NCI-H2029 (cell line): ENCODE results near the gene RAB3C.
"Not testable (repeated sequence)": the region's sequence is repeated elsewhere in the genome, so short reads cannot be mapped to it uniquely, and the experiment has no call there.

Source experiments
- DNase-seq: peaks from one replicate; lab custom pipeline; 2025; lab: John Stamatoyannopoulos, UW

Gene RAB3C

DNA sequence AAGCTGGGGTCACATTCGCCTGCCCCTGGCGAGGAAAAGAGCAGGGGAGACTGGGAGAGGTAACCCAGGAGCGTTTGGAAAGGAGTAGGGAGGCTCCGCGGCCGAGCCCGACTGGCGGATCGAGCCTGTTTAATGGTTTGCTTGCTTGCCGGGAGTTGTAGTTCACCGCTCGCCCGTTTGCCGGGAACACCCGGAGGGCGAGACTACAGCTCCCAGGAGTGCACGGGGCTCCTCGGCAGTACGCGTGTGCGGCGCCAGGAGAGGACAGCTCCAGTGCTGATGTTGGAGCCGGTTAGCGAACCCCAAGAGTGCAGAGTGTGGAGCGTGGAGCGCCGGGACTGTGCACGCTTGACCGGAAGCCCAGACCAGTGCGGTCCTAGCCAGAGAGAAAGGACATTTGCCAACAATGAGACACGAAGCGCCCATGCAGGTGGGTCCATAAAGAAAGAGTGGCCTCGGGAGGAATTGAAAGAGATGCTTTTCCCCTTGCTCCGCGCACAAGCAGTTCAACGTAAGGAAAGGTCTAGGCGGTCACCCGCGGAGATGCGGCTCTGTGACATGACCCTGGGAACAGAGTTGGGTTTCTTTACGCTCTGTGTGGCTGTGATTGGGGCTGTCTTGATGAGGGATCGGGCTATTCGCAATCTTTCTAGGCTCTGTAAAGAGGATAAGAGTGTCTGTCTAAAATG is at the start of gene RAB3C:
TSS of gene RAB3C (plus strand) at position 273 of the 689 bp plus-strand sequence. CDS start at position 407, 134 bp downstream.
- peak; percentile 77 for DNase-seq

- not testable (repeated sequence) for DNase-seq
Observed at GRCh38 chr5:58541935-58542334, 40.9 kb upstream of the RAB3C start.

DNA sequence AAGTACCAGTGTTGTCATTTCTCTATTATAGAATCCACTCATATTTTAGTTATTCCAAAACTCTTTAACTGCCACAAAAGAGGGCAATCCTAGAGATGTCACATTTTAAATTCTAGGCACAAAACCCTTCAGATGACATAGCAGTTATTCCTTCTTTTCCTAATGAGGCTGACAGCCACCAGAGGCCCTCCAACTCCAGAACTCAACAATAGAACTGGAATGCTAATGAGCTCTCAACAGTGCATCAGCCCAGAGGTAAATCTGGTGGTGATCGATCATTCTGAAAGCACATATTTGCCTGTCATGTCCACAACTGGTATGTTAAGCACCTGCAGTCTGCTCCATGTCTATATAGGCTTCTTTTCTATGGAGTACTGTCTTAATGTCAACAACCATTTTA is 40.2 kb upstream of the RAB3C start:
- no peak for DNase-seq

DNA sequence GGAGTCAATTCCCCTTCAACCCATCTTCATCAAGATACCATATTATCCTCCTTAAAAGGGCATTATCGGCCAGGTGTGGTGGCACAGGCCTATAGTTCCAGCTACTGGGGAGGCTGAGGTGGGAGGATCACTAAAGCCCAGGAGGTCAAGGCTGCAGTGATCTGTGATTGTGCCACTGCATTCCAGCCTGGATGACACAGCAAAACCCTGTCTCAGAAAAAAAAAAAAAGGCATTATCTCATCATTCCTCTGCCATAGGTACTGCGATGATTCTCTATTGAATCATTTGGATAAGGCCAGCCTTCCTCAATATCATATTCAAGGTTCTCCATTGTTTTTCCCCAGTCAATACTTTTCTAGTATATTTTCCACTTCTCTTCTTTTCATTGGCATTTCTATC is 39.2 kb upstream of the RAB3C start:
- no peak for DNase-seq

DNA sequence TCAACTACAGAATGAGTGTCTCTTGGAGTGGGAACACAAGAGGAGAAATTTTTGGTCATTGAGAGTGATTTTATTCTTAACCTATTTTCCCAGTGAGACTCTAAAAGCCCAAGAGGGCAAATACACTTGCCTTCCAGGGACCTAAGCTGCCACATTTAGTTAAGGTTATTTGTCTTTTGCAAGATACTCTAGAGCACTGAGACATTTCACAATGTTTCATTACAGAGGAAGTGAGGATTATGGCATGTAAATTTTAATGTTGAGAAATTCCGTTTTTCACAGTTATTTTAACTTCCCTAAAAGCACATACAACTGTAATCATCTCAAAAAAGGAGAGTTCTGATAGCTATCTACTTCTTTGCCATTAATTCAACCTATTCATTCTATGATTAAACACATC is 38.7 kb upstream of the RAB3C start:
- no peak for DNase-seq

DNA sequence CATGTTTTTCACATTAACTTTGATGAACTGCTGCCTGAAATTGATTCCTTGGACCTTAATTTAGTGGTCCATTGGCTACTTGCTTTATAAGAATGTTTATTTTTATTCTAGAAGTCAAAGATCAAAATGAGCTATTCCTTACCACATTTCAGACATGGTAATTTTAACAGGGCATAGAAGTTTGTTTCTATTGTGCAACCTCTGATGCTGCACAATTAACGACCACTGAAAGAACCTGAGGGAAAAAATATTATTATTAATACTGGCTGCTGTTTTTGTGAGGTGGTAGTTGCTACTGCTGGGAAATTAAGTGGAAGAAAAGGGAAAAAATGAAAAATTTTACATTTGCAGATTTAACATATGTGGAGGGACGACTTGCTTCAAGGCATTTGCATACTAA is 37.9 kb upstream of the RAB3C start:
- no peak for DNase-seq

- no peak for DNase-seq
Observed at GRCh38 chr5:58545912-58546311, 37.0 kb upstream of the RAB3C start.

DNA sequence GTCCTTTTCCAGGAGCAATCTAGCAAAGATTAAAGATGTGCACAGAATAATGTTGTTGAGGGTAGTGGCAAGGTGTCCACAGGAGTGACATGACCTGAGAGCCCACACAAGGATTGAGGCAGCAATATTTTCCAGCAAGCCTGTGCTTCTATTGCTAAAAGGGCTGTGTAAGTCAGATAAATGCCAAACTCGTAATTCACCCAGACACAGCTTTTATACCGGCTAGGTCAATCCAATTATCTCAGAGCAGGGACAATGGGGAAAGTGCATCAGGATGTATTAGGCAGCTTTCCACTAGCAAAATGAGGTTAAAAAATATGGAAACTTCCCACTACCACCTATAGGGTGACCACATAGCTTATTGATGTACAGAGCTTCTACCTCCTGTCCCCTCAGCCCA is 34.8 kb upstream of the RAB3C start:
- DNase-seq: no peak

DNA sequence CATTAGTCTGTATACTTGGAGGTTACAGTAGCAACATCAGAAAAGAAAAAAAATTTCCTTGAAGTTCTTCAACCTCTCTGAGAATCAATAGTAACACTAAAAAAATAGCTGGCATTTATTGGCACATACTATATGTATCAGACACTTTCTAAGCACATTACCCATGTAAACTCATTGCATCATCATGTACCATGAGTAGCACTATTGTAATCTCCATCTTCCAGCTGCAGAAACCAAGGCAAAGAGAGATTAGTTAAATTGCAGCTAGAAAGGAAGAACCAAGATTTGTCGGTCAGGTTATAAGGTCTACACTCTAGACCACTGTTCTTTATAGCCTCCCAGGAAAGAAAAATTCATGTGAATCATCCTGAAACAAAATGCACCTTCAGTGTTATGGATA is 31.4 kb upstream of the RAB3C start:
- no peak for DNase-seq

DNA sequence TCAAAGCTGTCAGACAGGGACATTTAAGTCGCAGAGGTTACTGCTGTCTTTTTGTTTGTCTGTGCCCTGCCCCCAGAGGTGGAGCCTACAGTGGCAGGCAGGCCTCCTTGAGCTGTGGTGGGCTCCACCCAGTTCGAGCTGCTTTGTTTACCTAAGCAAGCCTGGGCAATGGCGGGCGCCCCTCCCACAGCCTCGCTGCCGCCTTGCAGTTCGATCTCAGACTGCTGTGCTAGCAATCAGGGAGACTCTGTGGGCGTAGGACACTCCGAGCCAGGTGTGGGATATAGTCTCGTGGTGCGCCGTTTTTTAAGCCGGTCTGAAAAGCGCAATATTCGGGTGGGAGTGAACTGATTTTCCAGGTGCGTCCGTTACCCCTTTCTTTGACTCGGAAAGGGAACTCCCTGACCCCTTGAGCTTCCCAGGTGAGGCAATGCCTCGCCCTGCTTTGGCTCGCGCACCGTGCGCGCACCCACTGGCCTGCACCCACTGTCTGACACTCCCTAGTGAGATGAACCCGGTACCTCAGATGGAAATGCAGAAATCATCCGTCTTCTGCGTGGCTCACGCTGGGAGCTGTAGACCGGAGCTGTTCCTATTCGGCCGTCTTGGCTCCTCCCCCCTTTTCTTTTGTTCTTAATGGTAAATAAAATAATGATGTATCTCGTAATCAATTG is 25.1 kb upstream of the RAB3C start:
- DNase-seq: not testable (repeated sequence)

DNA sequence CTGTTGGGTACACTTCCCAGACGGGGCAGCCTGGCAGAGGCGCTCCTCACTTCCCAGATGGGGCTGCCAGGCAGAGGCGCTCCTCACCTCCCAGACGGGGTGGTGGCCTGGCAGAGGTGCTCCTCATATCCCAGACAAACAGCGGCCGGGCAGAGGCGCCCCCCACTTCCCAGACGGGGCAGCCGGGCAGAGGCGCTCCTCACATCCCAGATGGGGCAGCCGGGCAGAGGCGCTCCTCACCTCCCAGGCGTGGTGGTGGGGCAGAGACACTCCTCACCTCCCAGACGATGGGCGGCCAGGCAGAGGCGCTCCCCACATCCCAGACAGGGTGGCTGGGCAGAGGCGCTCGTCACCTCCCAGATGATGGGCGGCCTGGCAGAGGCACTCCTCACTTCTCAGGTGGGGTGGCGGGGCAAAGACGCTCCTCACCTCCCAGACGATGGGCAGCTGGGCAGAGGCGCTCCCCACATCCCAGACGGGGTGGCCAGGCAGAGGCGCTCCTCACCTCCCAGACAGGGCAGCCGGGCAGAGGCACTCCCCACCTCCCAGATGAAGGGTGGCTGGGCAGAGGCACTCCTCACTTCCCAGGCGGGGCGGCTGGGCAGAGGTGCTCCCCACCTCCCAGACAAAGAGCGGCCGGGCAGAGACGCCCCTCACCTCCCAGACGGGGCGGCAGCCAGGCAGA is 19.7 kb upstream of the RAB3C start:
- DNase-seq: not testable (repeated sequence)

DNA sequence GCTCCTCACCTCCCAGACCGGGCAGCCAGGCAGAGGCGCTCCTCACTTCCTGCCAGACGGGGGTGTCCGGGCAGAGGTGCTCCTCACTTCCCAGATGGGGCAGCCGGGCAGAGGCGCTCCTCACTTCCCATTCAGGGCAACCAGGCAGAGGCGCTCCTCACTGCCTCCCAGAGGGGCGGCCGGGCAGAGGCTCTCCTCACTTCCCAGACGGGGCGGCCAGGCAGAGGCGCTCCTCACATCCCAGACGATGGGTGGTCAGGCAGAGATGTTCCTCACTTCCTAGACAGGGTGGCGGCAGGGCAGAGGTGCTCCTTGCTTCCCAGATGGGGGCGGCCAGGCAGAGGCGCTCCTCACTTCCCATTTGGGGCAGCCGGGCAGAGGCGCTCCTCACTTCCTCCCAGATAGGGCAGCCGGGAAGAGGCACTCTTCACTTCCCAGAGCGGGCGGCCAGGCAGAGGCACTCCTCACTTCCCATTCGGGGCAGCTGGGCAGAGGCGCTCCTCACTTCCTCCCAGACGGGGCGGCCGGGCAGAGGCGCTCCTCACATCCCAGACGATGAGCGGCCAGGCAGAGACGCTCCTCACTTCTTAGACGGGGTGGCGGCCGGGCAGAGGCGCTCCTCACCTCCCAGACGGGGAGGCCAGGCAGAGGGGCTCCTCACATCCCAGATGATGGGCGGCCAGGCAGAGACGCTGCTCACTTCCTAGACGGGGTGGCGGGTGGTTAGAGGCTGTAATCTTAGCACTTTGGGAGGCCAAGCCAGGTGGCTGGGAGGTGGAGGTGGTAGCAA is 18.6 kb upstream of the RAB3C start:
- not testable (repeated sequence) for DNase-seq

- DNase-seq: no peak
Observed at GRCh38 chr5:58565033-58565432, 17.8 kb upstream of the RAB3C start.

GRCh38 chr5:58571501-58571900 is 11.4 kb upstream of the RAB3C start:
- DNase-seq: no peak

- not testable (repeated sequence) for DNase-seq
Observed at GRCh38 chr5:58572973-58573372, 9.9 kb upstream of the RAB3C start.

DNA sequence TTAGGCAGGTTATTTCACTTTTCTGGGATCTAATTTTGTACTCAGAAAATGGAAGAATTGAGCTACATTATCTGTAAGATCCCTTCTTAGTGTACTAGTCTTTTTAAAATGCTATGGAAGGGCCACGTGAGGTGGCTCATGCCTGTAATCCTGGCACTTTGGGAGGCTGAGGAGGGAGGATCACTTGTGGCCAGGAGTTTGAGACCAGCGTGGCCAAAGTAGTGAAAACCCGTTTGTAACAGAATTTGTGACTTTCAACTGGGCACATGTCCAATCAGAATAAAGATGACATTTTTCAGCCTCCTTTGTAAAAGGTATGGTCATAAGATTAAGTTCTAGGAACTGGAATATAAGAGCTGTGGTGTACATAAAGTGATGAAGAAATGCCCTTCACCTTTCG is 3.1 kb upstream of the RAB3C start:
- no peak for DNase-seq

DNA sequence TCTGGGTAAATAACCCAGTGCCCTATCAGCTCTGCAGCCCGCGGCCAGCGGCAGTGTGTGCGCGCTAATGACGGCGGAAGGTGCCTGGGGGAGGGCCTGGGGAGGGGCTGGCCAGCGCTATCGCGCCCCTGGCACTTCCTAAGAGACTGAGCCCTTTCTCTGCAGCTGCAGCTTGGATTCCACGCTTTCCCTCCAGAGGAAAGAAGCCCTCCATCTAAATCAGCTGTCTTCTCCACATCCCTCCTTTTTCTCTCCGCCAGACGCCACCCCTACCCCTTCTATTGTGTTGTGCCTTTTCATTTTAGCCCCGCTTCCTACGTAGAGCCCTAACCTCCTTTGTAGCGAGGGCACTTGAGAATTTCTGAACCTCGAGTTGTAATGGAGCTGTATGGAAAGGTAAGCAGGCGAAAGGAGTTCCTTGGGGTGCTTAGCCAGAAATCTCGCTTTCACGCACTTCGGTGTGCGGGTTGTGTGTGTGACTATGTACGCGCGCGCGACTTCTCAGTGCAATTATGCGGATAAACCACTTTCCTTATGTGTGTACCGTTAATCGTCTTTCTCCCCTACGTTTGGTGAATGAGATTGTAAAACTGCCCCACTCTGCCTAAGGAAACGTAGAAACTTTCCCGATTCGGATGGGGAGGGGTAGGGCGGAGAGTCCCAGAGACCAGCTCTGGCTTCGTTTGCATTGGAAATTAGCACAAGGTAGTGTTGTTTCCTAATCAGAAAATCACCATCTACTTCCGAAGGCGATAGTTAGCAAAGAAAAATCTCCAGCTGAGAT is 664 bp upstream of the RAB3C start:
- DNase-seq: no peak

- no peak for DNase-seq
Observed at GRCh38 chr5:58595952-58596351, 13.1 kb downstream of the RAB3C start.

DNA sequence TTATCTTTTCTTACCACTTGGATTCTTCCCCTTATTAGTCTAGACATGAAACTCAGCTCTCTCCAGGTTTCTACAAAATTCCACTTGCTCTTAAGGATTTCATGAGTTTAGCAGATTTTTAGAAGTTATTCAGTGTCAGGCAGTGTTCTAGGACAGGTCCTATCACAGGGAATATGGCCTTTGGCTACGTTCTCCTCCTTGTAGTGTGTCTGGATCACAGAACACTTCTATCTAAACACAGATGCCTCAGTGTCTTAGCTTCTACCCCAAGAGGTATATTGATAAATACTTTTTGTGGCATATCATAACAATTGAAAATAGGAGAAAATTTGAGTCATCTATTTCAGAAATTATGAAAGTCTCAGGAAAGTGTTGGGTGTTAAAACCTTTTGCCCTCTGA is 15.6 kb downstream of the RAB3C start:
- no peak for DNase-seq

DNA sequence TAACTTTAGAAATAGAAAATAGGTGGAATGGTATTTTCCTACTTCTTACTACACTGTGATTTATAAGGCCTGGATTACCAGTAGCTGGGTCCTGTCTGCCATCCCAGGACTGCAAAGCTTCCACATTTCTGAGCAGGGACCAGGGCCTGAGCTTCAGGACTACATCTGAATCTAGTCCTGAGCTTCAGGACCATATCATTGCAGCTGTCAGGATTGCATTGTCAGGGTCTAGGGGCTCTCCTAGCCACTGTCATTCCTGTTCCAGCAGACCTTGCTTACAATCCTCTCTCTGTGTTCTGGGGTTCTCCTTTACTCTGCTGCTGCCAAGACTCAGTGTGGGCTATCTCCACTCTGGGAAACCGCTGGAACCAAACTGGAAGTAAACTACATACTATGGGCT is 16.3 kb downstream of the RAB3C start:
- DNase-seq: no peak

GRCh38 chr5:58600613-58601012 is 17.7 kb downstream of the RAB3C start:
- DNase-seq: not testable (repeated sequence)

DNA sequence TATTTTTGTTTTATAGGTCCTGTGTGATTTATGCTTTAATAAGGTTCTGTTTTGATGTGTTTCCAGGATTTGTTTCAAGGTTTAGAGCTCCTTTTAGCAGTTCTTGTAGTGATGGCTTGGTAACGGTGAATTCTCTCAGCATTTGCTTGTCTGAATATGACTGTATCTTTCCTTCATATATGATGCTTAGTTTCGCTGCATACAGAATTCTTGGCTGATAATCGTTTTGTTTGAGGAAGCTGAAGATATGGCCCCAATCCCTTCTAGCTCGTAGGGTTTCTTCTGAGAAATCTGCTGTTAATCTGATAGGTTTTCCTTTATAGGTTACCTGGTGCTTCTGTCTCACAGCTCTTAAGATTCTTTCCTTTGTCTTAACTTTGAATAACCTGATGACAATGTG is 20.0 kb downstream of the RAB3C start:
- not testable (repeated sequence) for DNase-seq
